GM23248 (cell line): ENCODE measurements around the gene PNKD.

Source experiments
- EZH2 ChIP-seq: fragments of 200-600 bp; sonication (generic); IDR thresholded peaks from 2 replicates; pipeline ENCODE4 v1.6.1; 2018; ENCODE audit warnings: antibody characterized with exemption, mild to moderate bottlenecking; ENCODE audit not compliant: insufficient read depth, poor library complexity, severe bottlenecking
- EZH2phosphoT487 ChIP-seq: fragments of 200-600 bp; sonication (generic); IDR thresholded peaks from 2 replicates; pipeline ENCODE4 v1.6.1; 2018; ENCODE audit warnings: antibody characterized with exemption, moderate library complexity, mild to moderate bottlenecking, low read depth; ENCODE audit not compliant: insufficient read depth

GRCh38 chr2:218286570-218287459, 16.5 kb downstream of the PNKD start:
- TF ChIP-seq EZH2 (no peak), EZH2phosphoT487 (no peak)
